OCI-LY7 (cell line): ENCODE data around the gene STEAP4. TPM values are rescaled to one million over a fixed set of nuclear protein-coding genes. Genes with fewer than 3 reads are reported as not detected.

Experiments used
- BruUV-seq: library from RNA; stranded (reverse); fragments of 400-500 nt; replicated peaks from 2 replicates; lab custom pipeline; 2021; lab: Mats Ljungman, UMichigan
- CTCF ChIA-PET: fragments of 300-600 bp; sonication (Branson Sonifier 250); formaldehyde crosslinking; loops from one replicate; lab custom pipeline; 2022; ENCODE audit warnings: antibody characterized with exemption; ENCODE audit not compliant: unreplicated experiment; lab: Charles Lee
- POLR2A ChIA-PET: fragments of 300-600 bp; sonication (Branson Sonifier 250); formaldehyde crosslinking; loops from one replicate; lab custom pipeline; 2022; ENCODE audit warnings: antibody characterized with exemption; lab: Charles Lee
- DNase-seq: peaks from one replicate; pipeline ENCODE4 v3.0.0-alpha.2; 2015; ENCODE audit warnings: low spot score
- H2AFZ ChIP-seq: fragments of 200-600 bp; sonication (generic), shearing (Covaris generic); 2 replicates; pipeline ENCODE4 v1.6.1; 2014; ENCODE audit warnings: mild to moderate bottlenecking, antibody characterized with exemption, low read length, moderate library complexity
- H3K27ac ChIP-seq: fragments of 200-600 bp; sonication (generic); 2 replicates; pipeline ENCODE4 v1.5.1; 2014; ENCODE audit warnings: mixed run types, low read depth, mild to moderate bottlenecking, moderate library complexity, low read length, inconsistent platforms; ENCODE audit not compliant: poor library complexity, severe bottlenecking
- H3K36me3 ChIP-seq: fragments of 200-600 bp; sonication (generic); 2 replicates; pipeline ENCODE4 v1.6.1; 2014; ENCODE audit warnings: mild to moderate bottlenecking, antibody characterized with exemption, low read length, moderate library complexity, mixed read lengths; ENCODE audit not compliant: insufficient read depth
- H3K4me1 ChIP-seq: fragments of 200-600 bp; sonication (generic); 2 replicates; pipeline ENCODE4 v1.5.1; 2014; ENCODE audit warnings: mild to moderate bottlenecking, low read length; ENCODE audit not compliant: insufficient read depth, poor library complexity, severe bottlenecking
- H3K4me2 ChIP-seq: fragments of 200-600 bp; sonication (generic); 2 replicates; pipeline ENCODE4 v1.6.1; 2014; ENCODE audit warnings: mild to moderate bottlenecking, low read length
- H3K4me3 ChIP-seq: fragments of 200-600 bp; sonication (generic); 2 replicates; pipeline ENCODE4 v1.5.1; 2014; ENCODE audit warnings: mild to moderate bottlenecking, low read depth, low read length; ENCODE audit not compliant: poor library complexity, severe bottlenecking
- H3K79me2 ChIP-seq: fragments of 200-600 bp; sonication (generic); 2 replicates; pipeline ENCODE4 v1.6.1; 2016; ENCODE audit warnings: low read depth, mild to moderate bottlenecking, low read length, moderate library complexity, mixed read lengths; ENCODE audit not compliant: insufficient read depth
- H3K9me2 ChIP-seq: fragments of 200-600 bp; sonication (generic); 2 replicates; pipeline ENCODE4 v1.6.1; 2016; ENCODE audit warnings: mild to moderate bottlenecking, low read length, mixed read lengths; ENCODE audit not compliant: insufficient read depth
- H3K9me3 ChIP-seq: fragments of 200-600 bp; sonication (generic); 2 replicates; pipeline ENCODE4 v1.6.1; 2014; ENCODE audit warnings: mild to moderate bottlenecking, mixed run types, low read length, mixed read lengths
- H4K20me1 ChIP-seq: fragments of 200-600 bp; sonication (generic); 2 replicates; pipeline ENCODE4 v1.6.1; 2014; ENCODE audit warnings: mild to moderate bottlenecking, antibody characterized with exemption, low read length, moderate library complexity, mixed read lengths; ENCODE audit not compliant: insufficient read depth
- EZH2phosphoT487 ChIP-seq: fragments of 200-600 bp; sonication (generic); IDR thresholded peaks from 2 replicates; pipeline ENCODE4 v1.6.1; 2018; ENCODE audit warnings: low read depth, borderline replicate concordance, mild to moderate bottlenecking, mixed run types, antibody characterized with exemption, low read length, moderate library complexity, mixed read lengths
- intact Hi-C: fragments of 100-400 bp; cut with micrococcal nuclease; formaldehyde crosslinking; loops from one replicate; pipeline ENCODE4 v1.10.0; 2022; ENCODE audit not compliant: unreplicated experiment
- total RNA-seq, 2 experiments: library from RNA; depleted of rRNA in 1 of 2; stranded (reverse); fragments of >200 nt in 1 of 2; shearing (Covaris generic) in 1 of 2; gene quantifications; 2 replicates each; pipeline ENCODE4 v1.2.3, GENCODE V29; 2014 to 2022
- TF ChIP-seq, protein P1 (sequence below): fragments of 200-600 bp; sonication (generic); conservative IDR thresholded peaks from 2 replicates; pipeline ENCODE4 v1.5.1; 2014; ENCODE audit warnings: mild to moderate bottlenecking, antibody characterized with exemption, low read length, moderate library complexity, mixed read lengths

The STEAP4 gene
- total RNA-seq, 2 experiments from 2014 or later, result not detected

- no peak for TF ChIP-seq EZH2phosphoT487
- TF ChIP-seq, protein P1, sequence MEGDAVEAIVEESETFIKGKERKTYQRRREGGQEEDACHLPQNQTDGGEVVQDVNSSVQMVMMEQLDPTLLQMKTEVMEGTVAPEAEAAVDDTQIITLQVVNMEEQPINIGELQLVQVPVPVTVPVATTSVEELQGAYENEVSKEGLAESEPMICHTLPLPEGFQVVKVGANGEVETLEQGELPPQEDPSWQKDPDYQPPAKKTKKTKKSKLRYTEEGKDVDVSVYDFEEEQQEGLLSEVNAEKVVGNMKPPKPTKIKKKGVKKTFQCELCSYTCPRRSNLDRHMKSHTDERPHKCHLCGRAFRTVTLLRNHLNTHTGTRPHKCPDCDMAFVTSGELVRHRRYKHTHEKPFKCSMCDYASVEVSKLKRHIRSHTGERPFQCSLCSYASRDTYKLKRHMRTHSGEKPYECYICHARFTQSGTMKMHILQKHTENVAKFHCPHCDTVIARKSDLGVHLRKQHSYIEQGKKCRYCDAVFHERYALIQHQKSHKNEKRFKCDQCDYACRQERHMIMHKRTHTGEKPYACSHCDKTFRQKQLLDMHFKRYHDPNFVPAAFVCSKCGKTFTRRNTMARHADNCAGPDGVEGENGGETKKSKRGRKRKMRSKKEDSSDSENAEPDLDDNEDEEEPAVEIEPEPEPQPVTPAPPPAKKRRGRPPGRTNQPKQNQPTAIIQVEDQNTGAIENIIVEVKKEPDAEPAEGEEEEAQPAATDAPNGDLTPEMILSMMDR, result no peak
- Histone ChIP-seq H3K27ac (no peak overlapping the region), H3K9me2 (no peaks in the 10 kb centered on the region), H3K4me1 (no peaks in the 10 kb centered on the region), H4K20me1 (no peaks in the 10 kb centered on the region), H3K4me2 (no peak overlapping the region), H3K9me3 (no peaks in the 10 kb centered on the region), H3K79me2 (no peaks in the 10 kb centered on the region), H2AFZ (no peak overlapping the region), H3K36me3 (no peaks in the 10 kb centered on the region), H3K4me3 (no peak overlapping the region)
- BruUV-seq, result no TSS peak
- ChIA-PET POLR2A (interaction anchor here (0.6 kb wide), 1 partner anchor 9 kb away, joined by 8 read pairs; no protein-coding TSS in a partner anchor), CTCF (no interaction called here)
- DNase-seq, result no peak
- intact Hi-C loops, result no loop called here
Measured at GRCh38 chr7:88302486-88302885, 4.2 kb downstream of the STEAP4 start.

- Histone ChIP-seq H4K20me1 (no peaks in the 10 kb centered on the region), H3K27ac (no peak overlapping the region), H2AFZ (no peak overlapping the region), H3K4me3 (no peak overlapping the region), H3K79me2 (no peaks in the 10 kb centered on the region), H3K9me3 (no peaks in the 10 kb centered on the region), H3K4me2 (no peak overlapping the region), H3K4me1 (no peaks in the 10 kb centered on the region), H3K9me2 (no peaks in the 10 kb centered on the region), H3K36me3 (no peaks in the 10 kb centered on the region)
- no TSS peak for BruUV-seq
- ChIA-PET POLR2A (no interaction called here), CTCF (no interaction called here)
- intact Hi-C loops, result no loop called here
- TF ChIP-seq, protein P1, result no peak
- TF ChIP-seq EZH2phosphoT487, result no peak
- DNase-seq, result no peak
Measured at GRCh38 chr7:88301924-88302323, 4.8 kb downstream of the STEAP4 start.

- H3K27ac ChIP-seq, result no peak overlapping the region
- POLR2A ChIA-PET, result no interaction called here
- H3K4me3 ChIP-seq, result no peak overlapping the region
- no peaks in the 10 kb centered on the region for H3K9me3 ChIP-seq
- CTCF ChIA-PET, result interaction anchor here (0.5 kb wide), 1 partner anchor 764 kb away, joined by 3 read pairs; no protein-coding TSS in a partner anchor
- H3K9me2 ChIP-seq, result no peaks in the 10 kb centered on the region
- H3K4me1 ChIP-seq, result no peaks in the 10 kb centered on the region
- no TSS peak for BruUV-seq
- no peak overlapping the region for H3K4me2 ChIP-seq
- no peaks in the 10 kb centered on the region for H4K20me1 ChIP-seq
- no peak for DNase-seq
- H3K79me2 ChIP-seq, result no peaks in the 10 kb centered on the region
- no peak overlapping the region for H2AFZ ChIP-seq
- intact Hi-C loops, result no loop called here
- H3K36me3 ChIP-seq, result no peaks in the 10 kb centered on the region
- TF ChIP-seq EZH2phosphoT487, result no peak
- TF ChIP-seq, protein P1, result no peak
Measured at GRCh38 chr7:88300401-88300945, 6.2 kb downstream of the STEAP4 start.
